Neural crest cell (in vitro differentiated cells): ENCODE results near the gene TAOK1. TPM values are rescaled to one million over a fixed set of nuclear protein-coding genes. Genes with fewer than 3 reads are reported as not detected.

Experiments used
- DNase-seq: peaks from one replicate; pipeline ENCODE4 v3.0.0; 2021; ENCODE audit warnings: low read depth, mixed read lengths, low spot score
- H3K27ac Mint-ChIP-seq: one replicate; pipeline ENCODE4 v1.8.0; 2021; ENCODE audit warnings: mild to moderate bottlenecking, mixed read lengths; ENCODE audit not compliant: unreplicated experiment
- H3K27me3 Mint-ChIP-seq: 2 replicates; pipeline ENCODE4 v1.8.0; 2021; ENCODE audit warnings: low read depth, mild to moderate bottlenecking, mixed read lengths
- H3K36me3 Mint-ChIP-seq: 2 replicates; pipeline ENCODE4 v1.8.0; 2021; ENCODE audit warnings: low read depth, mild to moderate bottlenecking, mixed read lengths
- H3K4me1 Mint-ChIP-seq: 2 replicates; pipeline ENCODE4 v1.8.0; 2021; ENCODE audit warnings: mixed read lengths
- H3K4me3 Mint-ChIP-seq: one replicate; pipeline ENCODE4 v1.8.0; 2021; ENCODE audit warnings: mild to moderate bottlenecking, mixed read lengths
- H3K9me3 Mint-ChIP-seq: 2 replicates; pipeline ENCODE4 v1.8.0; 2021; ENCODE audit warnings: mixed read lengths
- total RNA-seq: library from RNA; stranded (reverse); gene quantifications from 2 replicates; pipeline ENCODE4 v1.2.1, GENCODE V29; 2021
- TF ChIP-seq, protein P1 (sequence below): fragments of 200-600 bp; sonication (generic); conservative IDR thresholded peaks from 2 replicates; pipeline ENCODE4 v1.5.0; 2021; ENCODE audit warnings: antibody characterized with exemption, mild to moderate bottlenecking

Gene TAOK1
- total RNA-seq, 1 donor from 2014 or later: 81.9 TPM

GRCh38 chr17:29589524-29590410 lies 199.6 kb downstream of the TAOK1 start, which contains the start of gene GIT1:
GIT1 (minus strand) TSS chr17:29589648; CDS start chr17:29589378, 270 bp downstream.
- no peaks in the 10 kb centered on the region for H3K9me3 Mint-ChIP-seq
- H3K36me3 Mint-ChIP-seq: no peaks in the 10 kb centered on the region
- H3K27me3 Mint-ChIP-seq: no peaks in the 10 kb centered on the region
- H3K27ac Mint-ChIP-seq: peak within 1 kb of the TSS; percentile 71
- peaks cover 53% of the 10 kb centered on the region for H3K4me1 Mint-ChIP-seq
- H3K4me3 Mint-ChIP-seq: peak within 1 kb of the TSS; percentile 98
- peak; percentile 79 for DNase-seq
- TF ChIP-seq, protein P1, sequence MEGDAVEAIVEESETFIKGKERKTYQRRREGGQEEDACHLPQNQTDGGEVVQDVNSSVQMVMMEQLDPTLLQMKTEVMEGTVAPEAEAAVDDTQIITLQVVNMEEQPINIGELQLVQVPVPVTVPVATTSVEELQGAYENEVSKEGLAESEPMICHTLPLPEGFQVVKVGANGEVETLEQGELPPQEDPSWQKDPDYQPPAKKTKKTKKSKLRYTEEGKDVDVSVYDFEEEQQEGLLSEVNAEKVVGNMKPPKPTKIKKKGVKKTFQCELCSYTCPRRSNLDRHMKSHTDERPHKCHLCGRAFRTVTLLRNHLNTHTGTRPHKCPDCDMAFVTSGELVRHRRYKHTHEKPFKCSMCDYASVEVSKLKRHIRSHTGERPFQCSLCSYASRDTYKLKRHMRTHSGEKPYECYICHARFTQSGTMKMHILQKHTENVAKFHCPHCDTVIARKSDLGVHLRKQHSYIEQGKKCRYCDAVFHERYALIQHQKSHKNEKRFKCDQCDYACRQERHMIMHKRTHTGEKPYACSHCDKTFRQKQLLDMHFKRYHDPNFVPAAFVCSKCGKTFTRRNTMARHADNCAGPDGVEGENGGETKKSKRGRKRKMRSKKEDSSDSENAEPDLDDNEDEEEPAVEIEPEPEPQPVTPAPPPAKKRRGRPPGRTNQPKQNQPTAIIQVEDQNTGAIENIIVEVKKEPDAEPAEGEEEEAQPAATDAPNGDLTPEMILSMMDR: no peak

GRCh38 chr17:29590411-29591145 lies 200.4 kb downstream of the TAOK1 start:
- H3K9me3 Mint-ChIP-seq: no peaks in the 10 kb centered on the region
- no peak for DNase-seq
- H3K27ac Mint-ChIP-seq: peak overlapping the region; percentile 95

DNA sequence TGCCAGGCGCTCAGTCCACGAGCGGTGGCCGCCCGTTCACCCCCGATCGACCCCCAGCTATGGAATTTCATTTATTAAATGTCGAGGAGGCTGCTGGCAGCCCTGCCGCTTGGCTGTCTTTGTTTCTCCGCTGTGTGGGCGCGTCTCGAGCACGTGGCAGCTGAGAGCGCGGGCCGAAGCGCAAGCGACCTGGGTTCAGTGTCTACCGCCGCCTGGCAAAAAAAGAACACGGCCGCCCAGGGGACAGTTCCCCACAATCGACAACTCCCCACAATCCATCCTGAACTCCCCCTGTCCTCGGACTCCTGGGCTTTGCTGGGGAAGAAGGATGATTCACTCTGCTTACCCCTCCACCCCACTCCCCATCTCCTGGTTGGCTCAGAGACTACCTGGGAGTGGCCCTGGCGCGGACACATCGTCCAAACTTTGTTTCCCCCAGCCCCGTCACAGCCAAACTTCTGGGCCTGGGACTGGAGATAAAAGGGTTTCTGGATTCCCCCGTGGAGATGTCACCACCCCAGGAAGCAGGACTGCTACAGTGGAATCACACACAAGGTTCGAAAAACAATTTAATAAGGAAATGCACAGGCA lies 201.1 kb downstream of the TAOK1 start:
- Mint-ChIP-seq H3K9me3 (no peaks in the 10 kb centered on the region), H3K36me3 (no peaks in the 10 kb centered on the region), H3K4me1 (peaks cover 53% of the 10 kb centered on the region), H3K4me3 (peak overlapping the region; percentile 94), H3K27me3 (no peaks in the 10 kb centered on the region), H3K27ac (peak overlapping the region; percentile 95)
- DNase-seq: peak; percentile 50
- TF ChIP-seq, protein P1: no peak

More at GRCh38 chr17:29590411-29591145, 200.4 kb downstream of the TAOK1 start:
- peak overlapping the region; percentile 94 for H3K4me3 Mint-ChIP-seq
- H3K4me1 Mint-ChIP-seq: peaks cover 56% of the 10 kb centered on the region
- H3K27me3 Mint-ChIP-seq: no peaks in the 10 kb centered on the region
- H3K36me3 Mint-ChIP-seq: no peaks in the 10 kb centered on the region
- TF ChIP-seq, protein P1: no peak

- Mint-ChIP-seq H3K4me1 (peaks cover 53% of the 10 kb centered on the region), H3K36me3 (no peaks in the 10 kb centered on the region), H3K9me3 (no peaks in the 10 kb centered on the region), H3K27ac (peak overlapping the region; percentile 95), H3K4me3 (peak overlapping the region; percentile 94), H3K27me3 (no peaks in the 10 kb centered on the region)
- peak; percentile 100 for DNase-seq
- TF ChIP-seq, protein P1: peak; percentile 98
These were observed 201.8 kb downstream of the TAOK1 start for GRCh38 chr17:29591737-29592608.
